ENCODE data around the gene PLCL1.

- TF ChIP-seq CTCF (IDR thresholded peaks at IDR 0.05) (no peak), POLR2A (IDR thresholded peaks at IDR 0.05) (no peak)
Measured at GRCh38 chr2:197866455-197866854, 62.1 kb downstream of the PLCL1 start.

Data from esophagus squamous epithelium (tissue), 4 donors.